Central memory CD8-positive, alpha-beta T cell (primary cell): ENCODE measurements around the gene REX1BD.
A peak's percentile ranks its signal among the peaks of the same experiment; 100 is the strongest.

Source experiments
- ATAC-seq: fragments of 150-1000 bp; cut with Tn5 transposase; replicated peaks from 2 replicates; pipeline ENCODE4 v1.10.0; 2022; ENCODE audit warnings: mild to moderate bottlenecking, moderate FRiP score, moderate number of reproducible peaks; ENCODE audit not compliant: poor library complexity, severe bottlenecking; ENCODE audit errors: extremely low read depth
- DNase-seq, 2 donors: peaks; one replicate each; pipeline ENCODE4 v3.0.0; 2021; ENCODE audit warnings: low spot score in 2 of 2
- H3K27ac Mint-ChIP-seq: one replicate; pipeline ENCODE4 v1.8.0; 2022; ENCODE audit warnings: low read depth, mild to moderate bottlenecking, moderate library complexity, mixed read lengths
- H3K27me3 Mint-ChIP-seq: one replicate; pipeline ENCODE4 v1.8.0; 2022; ENCODE audit warnings: mixed read lengths
- H3K36me3 Mint-ChIP-seq: one replicate; pipeline ENCODE4 v1.8.0; 2022; ENCODE audit warnings: mild to moderate bottlenecking, moderate library complexity, mixed read lengths; ENCODE audit not compliant: insufficient read depth
- H3K4me1 Mint-ChIP-seq: one replicate; pipeline ENCODE4 v1.8.0; 2022; ENCODE audit warnings: mixed read lengths
- H3K4me3 Mint-ChIP-seq: one replicate; pipeline ENCODE4 v1.8.0; 2022; ENCODE audit warnings: mild to moderate bottlenecking, moderate library complexity, mixed read lengths
- H3K9me3 Mint-ChIP-seq: one replicate; pipeline ENCODE4 v1.8.0; 2022; ENCODE audit warnings: mixed read lengths

REX1BD gene

GRCh38 chr19:18616023-18616422 lies 27.4 kb downstream of the REX1BD start:
- Mint-ChIP-seq H3K27ac (no peak overlapping the region), H3K4me1 (peaks cover 17% of the 10 kb centered on the region), H3K36me3 (peaks cover 6% of the 10 kb centered on the region), H3K4me3 (no peak overlapping the region), H3K27me3 (peaks cover 81% of the 10 kb centered on the region), H3K9me3 (no peaks in the 10 kb centered on the region)
- ATAC-seq: no peak
- DNase-seq: no peak

- ATAC-seq (no peak), DNase-seq (no peak)
- Mint-ChIP-seq H3K27ac (no peak overlapping the region), H3K9me3 (no peaks in the 10 kb centered on the region), H3K4me3 (no peak overlapping the region), H3K27me3 (peaks cover 67% of the 10 kb centered on the region), H3K36me3 (peaks cover 6% of the 10 kb centered on the region), H3K4me1 (peaks cover 8% of the 10 kb centered on the region)
Observed at GRCh38 chr19:18617562-18617961, 29.0 kb downstream of the REX1BD start.

DNA sequence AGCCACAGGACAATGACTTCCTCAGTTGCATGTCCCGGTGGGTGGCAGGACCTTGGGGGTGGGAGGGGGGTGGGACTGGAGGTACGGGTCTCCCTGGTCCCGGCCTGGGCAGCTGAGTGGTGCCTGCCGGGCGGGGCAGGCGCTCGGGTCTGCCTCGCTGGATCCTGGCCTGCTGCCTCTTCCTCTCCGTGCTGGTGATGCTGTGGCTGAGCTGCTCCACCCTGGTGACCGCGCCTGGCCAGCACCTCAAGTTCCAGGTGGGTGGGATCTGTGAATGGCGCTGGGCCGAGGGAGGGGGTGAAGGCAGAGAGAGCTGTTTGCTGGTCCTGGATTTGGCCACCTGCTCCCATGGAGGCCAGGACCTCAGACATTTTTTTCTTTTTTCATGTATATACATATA lies 29.6 kb downstream of the REX1BD start:
- Mint-ChIP-seq H3K4me3 (no peak overlapping the region), H3K36me3 (peaks cover 3% of the 10 kb centered on the region), H3K27ac (no peak overlapping the region), H3K27me3 (peaks cover 60% of the 10 kb centered on the region), H3K4me1 (peaks cover 5% of the 10 kb centered on the region), H3K9me3 (no peaks in the 10 kb centered on the region)
- DNase-seq (no peak), ATAC-seq (no peak)

DNA sequence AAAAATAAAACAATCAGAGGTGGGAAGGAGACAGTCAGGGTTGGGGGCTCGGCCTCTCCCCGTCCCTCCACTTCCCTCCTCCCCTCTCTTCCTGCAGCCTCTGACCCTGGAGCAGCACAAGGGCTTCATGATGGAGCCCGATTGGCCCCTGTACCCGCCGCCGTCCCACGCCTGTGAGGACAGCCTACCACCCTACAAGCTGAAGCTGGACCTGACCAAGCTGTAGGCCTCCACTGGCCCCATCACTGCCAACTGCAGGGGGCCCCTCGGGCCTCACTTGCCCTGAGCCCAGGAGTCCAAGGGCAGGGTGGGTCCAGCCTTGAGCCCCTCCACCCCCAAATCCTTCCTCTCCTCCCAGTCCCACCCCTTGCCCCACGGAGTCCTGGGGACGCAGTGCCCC lies 31.7 kb downstream of the REX1BD start:
- Mint-ChIP-seq H3K4me3 (no peak overlapping the region), H3K4me1 (no peaks in the 10 kb centered on the region), H3K36me3 (peaks cover 3% of the 10 kb centered on the region), H3K27me3 (peaks cover 39% of the 10 kb centered on the region), H3K27ac (no peak overlapping the region), H3K9me3 (no peaks in the 10 kb centered on the region)
- DNase-seq: no peak
- ATAC-seq: no peak

DNA sequence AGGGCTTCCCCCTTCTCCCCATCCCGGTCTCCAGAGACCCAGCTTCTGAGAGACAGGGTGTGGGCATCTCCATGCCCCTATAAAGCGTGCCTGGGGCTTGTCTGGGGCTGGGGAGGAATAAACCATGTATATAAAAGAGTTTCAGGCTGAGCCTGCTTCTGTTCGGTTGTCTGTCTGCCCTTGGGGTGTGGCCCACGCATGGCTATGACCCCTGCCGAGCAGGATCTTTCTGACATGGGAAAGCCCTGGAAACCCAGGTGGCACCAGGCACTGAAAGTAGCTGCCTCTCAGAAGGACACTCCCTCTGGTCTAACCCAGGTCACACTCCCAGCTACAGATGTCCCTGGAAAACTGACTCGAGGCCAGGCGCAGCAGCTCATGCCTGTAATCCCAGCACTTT lies 32.3 kb downstream of the REX1BD start:
- ATAC-seq: no peak
- no peak overlapping the region for H3K4me3 Mint-ChIP-seq

DNA sequence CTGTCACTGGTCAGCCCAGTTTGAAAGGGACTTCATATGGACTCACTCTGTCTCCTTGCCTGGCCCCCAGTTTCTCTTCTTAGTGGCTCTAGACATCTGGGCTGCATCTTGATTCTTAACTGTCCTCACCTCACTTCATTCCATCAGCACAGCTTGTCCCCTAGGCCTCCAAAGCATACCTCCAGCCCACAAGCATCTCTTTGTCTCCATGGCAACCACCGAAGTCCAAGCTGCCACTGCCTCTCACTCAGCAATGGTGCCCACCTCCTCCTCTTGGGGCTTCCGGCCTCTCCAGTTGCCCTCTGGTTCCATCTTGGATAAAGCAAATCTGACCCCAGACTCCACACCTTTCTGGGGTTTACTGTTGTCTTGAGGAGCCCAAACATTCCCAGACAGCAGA lies 38.3 kb downstream of the REX1BD start:
- no peaks in the 10 kb centered on the region for H3K36me3 Mint-ChIP-seq

More for the DNA sequence above, 32.3 kb downstream of the REX1BD start:
- no peaks in the 10 kb centered on the region for H3K4me1 Mint-ChIP-seq
- H3K9me3 Mint-ChIP-seq: no peaks in the 10 kb centered on the region
- H3K36me3 Mint-ChIP-seq: peaks cover 3% of the 10 kb centered on the region
- H3K27me3 Mint-ChIP-seq: peaks cover 33% of the 10 kb centered on the region
- no peak overlapping the region for H3K27ac Mint-ChIP-seq
- no peak for DNase-seq

GRCh38 chr19:18629166-18630088 lies 40.8 kb downstream of the REX1BD start:
- DNase-seq (no peak), ATAC-seq (no peak)
- no peaks in the 10 kb centered on the region for H3K9me3 Mint-ChIP-seq
- peaks cover 36% of the 10 kb centered on the region for H3K27me3 Mint-ChIP-seq
- no peak overlapping the region for H3K27ac Mint-ChIP-seq
- no peak overlapping the region for H3K4me3 Mint-ChIP-seq
- no peaks in the 10 kb centered on the region for H3K4me1 Mint-ChIP-seq
- H3K36me3 Mint-ChIP-seq: no peaks in the 10 kb centered on the region

More for the DNA sequence above, 38.3 kb downstream of the REX1BD start:
- Mint-ChIP-seq H3K27me3 (peaks cover 27% of the 10 kb centered on the region), H3K27ac (no peak overlapping the region), H3K9me3 (no peaks in the 10 kb centered on the region), H3K4me1 (no peaks in the 10 kb centered on the region), H3K4me3 (no peak overlapping the region)
- no peak for ATAC-seq
- no peak for DNase-seq

- Mint-ChIP-seq H3K36me3 (peaks cover 5% of the 10 kb centered on the region), H3K4me3 (no peak overlapping the region), H3K27me3 (peaks cover 21% of the 10 kb centered on the region), H3K9me3 (no peaks in the 10 kb centered on the region), H3K4me1 (peaks cover 22% of the 10 kb centered on the region), H3K27ac (no peak overlapping the region)
- DNase-seq: no peak
- no peak for ATAC-seq
Observed at GRCh38 chr19:18633321-18633720, 44.7 kb downstream of the REX1BD start.

DNA sequence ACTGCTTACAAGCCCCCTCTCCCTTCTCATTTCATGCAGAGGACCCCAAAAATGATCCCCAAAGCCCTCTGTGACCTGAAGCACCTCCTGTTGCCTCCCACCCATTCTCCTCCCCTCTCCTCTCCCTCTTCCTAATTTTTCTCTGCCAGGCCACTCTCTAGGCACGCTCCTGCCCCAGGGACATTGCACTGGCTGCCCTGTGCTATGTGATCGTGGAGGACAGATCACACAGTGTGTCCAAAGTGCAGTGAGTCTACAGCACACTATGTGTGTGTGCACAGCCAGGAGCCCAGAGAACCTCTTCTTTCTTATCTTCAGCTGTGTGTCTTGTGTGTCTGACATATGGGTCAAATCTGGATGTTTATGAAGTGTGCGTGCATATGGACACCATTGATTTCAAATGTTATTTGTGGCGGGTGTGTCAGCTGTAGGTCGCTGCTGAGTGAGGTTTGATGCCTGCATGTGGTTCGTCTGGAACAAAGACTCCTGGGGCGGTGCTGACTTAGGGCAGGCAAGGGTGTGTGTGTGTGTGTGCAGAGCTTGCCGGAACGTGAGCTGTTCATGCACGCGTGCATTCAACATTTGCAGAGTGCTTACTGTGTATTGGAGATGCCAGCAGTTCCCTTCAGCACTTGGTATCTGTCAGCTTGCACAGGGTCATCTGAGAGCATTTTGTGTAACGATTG lies 46.2 kb downstream of the REX1BD start:
- no peak for DNase-seq
- H3K4me3 Mint-ChIP-seq: no peak overlapping the region
- no peak overlapping the region for H3K27ac Mint-ChIP-seq

DNA sequence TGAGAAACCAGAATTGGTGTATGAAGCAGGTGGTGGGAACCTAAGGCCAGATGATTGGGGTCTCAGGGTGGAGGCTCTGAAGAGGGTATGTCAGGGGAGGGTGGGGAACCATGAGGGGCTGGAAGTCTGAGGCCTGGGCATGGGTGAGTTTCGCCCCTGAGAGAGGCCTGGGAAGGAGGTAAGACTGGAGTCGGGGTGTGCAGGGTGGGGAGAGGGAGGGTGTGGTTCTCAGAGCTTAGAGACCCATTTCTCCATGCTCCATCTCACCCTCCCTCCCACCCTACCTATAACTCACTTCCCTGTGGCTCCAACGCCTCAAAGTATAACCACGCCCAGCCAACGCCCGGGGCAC lies 47.2 kb downstream of the REX1BD start:
- no peaks in the 10 kb centered on the region for H3K9me3 Mint-ChIP-seq
- H3K4me1 Mint-ChIP-seq: peaks cover 31% of the 10 kb centered on the region
- DNase-seq (no peak), ATAC-seq (no peak)
- H3K4me3 Mint-ChIP-seq: peak overlapping the region; percentile 83
- peaks cover 8% of the 10 kb centered on the region for H3K36me3 Mint-ChIP-seq
- H3K27ac Mint-ChIP-seq: peak overlapping the region; percentile 91
- H3K27me3 Mint-ChIP-seq: peaks cover 9% of the 10 kb centered on the region

More for the DNA sequence above, 46.2 kb downstream of the REX1BD start:
- Mint-ChIP-seq H3K27me3 (peaks cover 16% of the 10 kb centered on the region), H3K4me1 (peaks cover 29% of the 10 kb centered on the region), H3K36me3 (peaks cover 5% of the 10 kb centered on the region), H3K9me3 (no peaks in the 10 kb centered on the region)
- no peak for ATAC-seq

DNA sequence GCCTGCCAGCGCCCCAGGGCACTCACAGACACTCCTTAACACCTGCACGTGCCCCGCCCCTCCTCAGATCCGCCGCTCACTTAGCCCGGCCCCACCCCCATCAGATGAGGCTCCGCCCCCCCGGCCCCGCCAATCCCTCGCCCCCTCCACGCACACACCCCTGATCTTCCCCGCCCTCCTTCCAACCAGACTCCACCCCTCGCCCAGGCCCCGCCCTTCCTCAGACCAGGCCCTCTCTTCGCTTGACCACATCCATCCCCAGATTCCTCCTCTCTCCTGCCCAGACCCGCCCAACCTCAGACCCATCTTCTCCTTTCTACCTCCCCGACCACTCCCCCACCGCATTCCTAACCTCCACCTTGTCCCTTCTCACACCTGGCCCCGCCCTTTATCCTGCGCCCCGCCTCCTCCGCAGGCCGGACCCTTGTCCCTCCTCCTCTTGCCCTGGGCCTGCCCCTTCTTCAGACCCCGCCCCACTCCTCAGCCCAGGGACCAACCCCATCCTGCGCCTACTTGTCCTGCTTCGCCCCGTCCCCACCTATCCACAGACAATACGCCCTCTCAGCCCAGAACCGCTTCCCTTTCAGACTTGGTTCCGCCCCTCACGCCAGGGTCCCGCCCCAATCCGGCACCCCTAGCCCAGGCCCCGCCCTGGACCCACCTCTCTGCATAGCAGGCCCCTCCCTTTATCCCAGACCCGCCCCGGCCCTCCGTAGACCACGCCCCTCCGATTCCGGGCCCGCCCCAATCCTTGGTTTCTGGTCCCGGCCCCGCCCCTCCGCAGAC lies 47.8 kb downstream of the REX1BD start:
- Mint-ChIP-seq H3K4me3 (peak overlapping the region; percentile 83), H3K27me3 (peaks cover 9% of the 10 kb centered on the region), H3K27ac (peak overlapping the region; percentile 91), H3K4me1 (peaks cover 31% of the 10 kb centered on the region), H3K9me3 (no peaks in the 10 kb centered on the region), H3K36me3 (peaks cover 12% of the 10 kb centered on the region)
- peak; percentile 93 for ATAC-seq
- DNase-seq: peak; percentile 98

DNA sequence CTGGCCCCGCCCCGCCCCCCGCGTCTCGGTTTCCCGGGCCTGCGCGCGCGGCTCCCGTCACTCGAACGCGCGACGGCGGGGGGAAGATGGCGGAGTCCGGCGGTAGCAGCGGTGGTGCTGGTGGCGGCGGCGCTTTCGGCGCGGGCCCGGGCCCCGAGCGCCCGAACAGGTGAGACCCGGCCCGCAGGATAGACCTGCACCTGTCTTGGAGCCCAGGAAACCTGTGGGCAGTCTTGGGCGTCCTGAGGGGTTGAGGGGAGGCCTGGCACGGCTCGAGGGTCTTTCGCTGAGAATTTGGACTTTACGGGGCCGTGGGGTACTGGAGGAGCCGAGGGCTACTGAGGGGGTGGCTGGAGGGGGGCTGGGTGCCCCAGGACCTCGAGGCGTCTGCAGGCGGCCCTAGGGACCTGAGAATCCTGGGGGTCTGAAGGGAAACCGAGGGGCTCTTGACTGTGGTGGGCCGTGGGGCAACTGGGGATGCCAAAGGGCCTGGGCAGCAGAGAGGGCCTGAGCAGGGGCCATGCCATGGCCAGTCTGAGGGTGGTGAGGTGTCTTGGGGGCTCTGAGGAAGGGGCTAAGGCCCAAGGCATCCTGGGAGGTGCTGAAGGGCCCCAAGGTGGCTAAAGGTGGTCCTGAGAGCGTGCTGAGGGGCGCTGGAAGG lies 48.5 kb downstream of the REX1BD start, which contains the start of gene KLHL26:
Gene KLHL26, plus strand, starts transcription at position 60 of the 661 bp plus-strand sequence. Its CDS starts 27 bp downstream, at position 87.
- peak within 1 kb of the TSS; percentile 83 for H3K4me3 Mint-ChIP-seq
- DNase-seq (no peak), ATAC-seq (no peak)
- H3K9me3 Mint-ChIP-seq: no peaks in the 10 kb centered on the region
- peak within 1 kb of the TSS; percentile 91 for H3K27ac Mint-ChIP-seq
- peaks cover 12% of the 10 kb centered on the region for H3K36me3 Mint-ChIP-seq
- H3K4me1 Mint-ChIP-seq: peaks cover 31% of the 10 kb centered on the region
- H3K27me3 Mint-ChIP-seq: peaks cover 9% of the 10 kb centered on the region
